ENCODE data around the gene CACNA1E. TPM values are rescaled to one million over a fixed set of nuclear protein-coding genes. Genes with fewer than 3 reads are reported as not detected.

The CACNA1E gene
- total and polyA plus RNA-seq, 2 of the 4 experiments (the other 2 are of a cell fraction), result not detected

DNA sequence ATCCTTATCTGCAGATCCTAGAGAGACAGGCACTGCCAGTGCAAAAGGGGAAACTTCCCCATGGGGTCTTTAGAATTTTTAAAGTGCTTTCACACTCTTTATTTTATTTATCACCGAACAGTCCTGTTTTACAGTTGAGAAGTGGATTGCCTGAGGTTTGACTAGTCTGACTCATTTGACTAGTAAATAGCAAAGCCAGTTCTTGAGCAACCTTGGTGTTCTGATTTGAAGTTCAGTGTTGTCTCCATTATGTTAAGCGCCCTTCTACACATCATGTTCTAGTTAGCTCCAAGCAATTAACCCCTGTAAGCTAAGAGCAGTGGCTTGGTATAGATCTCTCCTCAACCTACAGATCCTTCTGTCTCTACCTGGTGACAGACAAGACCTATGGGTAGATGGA lies 262.9 kb downstream of the CACNA1E start:
- Histone ChIP-seq H3K27me3 (ENCODE audit: control insufficient read depth, insufficient read depth, low read length) (no peaks in the 10 kb centered on the region), H3K23ac (ENCODE audit: low read depth, low read length) (no peak overlapping the region), H3K4ac (ENCODE audit: low read depth, low read length) (no peak overlapping the region), H3K9me3 (ENCODE audit: control insufficient read depth, insufficient read depth, low read length) (peaks cover 12% of the 10 kb centered on the region), H3K18ac (ENCODE audit: low read depth, low read length) (no peak overlapping the region), H2BK20ac (ENCODE audit: low read depth, low read length) (no peak overlapping the region), H3K4me1 (ENCODE audit: control insufficient read depth, insufficient read depth, low read length) (no peaks in the 10 kb centered on the region), H2AK9ac (replicated peaks; ENCODE audit: low read depth, low read length, poor library complexity) (no peak overlapping the region), H2AK5ac (ENCODE audit: low read depth, low read length) (no peak overlapping the region), H3K14ac (replicated peaks; ENCODE audit: low read depth, low read length) (no peak overlapping the region), H3K9me1 (ENCODE audit: insufficient read depth, low read length) (no peaks in the 10 kb centered on the region), H2BK5ac (ENCODE audit: low read depth, low read length, poor library complexity, severe bottlenecking) (no peak overlapping the region), H4K91ac (ENCODE audit: insufficient read depth, low read depth, low read length) (no peak overlapping the region), H2AFZ (replicated peaks; ENCODE audit: low read length, poor library complexity) (no peak overlapping the region), H2BK15ac (ENCODE audit: low read depth, low read length) (no peak overlapping the region), H4K20me1 (ENCODE audit: insufficient read depth, low read length) (no peaks in the 10 kb centered on the region), H3K4me3 (ENCODE audit: insufficient read depth, low read depth, low read length) (no peak overlapping the region), H3K27ac (ENCODE audit: insufficient read depth, low read length) (no peak overlapping the region), H3K4me2 (ENCODE audit: low read depth, low read length) (no peak overlapping the region), H2BK120ac (ENCODE audit: low read depth, low read length) (no peak overlapping the region), H4K8ac (ENCODE audit: low read depth in 2 of 2, low read length in 2 of 2) (no peak overlapping the region), H3K36me3 (ENCODE audit: control insufficient read depth, insufficient read depth, low read length) (no peaks in the 10 kb centered on the region), H3K56ac (ENCODE audit: extremely low read depth, insufficient read depth, low read length) (no peak overlapping the region), H3K9ac (ENCODE audit: low read depth, low read length) (no peak overlapping the region), H4K5ac (ENCODE audit: low read depth, low read length) (no peak overlapping the region), H3K79me1 (ENCODE audit: low read depth in 1 of 2, low read length in 2 of 2) (no peaks in the 10 kb centered on the region)
- no CpG with 5 or more reads among the region's 2 CpGs for WGBS, 2 experiments (ENCODE audit: extremely low coverage in 2 of 2, insufficient read length in 1 of 2)
- no peak for ATAC-seq (ENCODE audit: low read depth)
- POLR2A ChIA-PET (ENCODE audit: unreplicated experiment), result no interaction called here
- TF ChIP-seq RAD21 (IDR thresholded peaks at IDR 0.05; ENCODE audit: low read length) (no peak), BHLHE40 (IDR thresholded peaks at IDR 0.05; ENCODE audit: low read depth, low read length) (no peak)
- no peak for DNase-seq
- no TSS peak for BruUV-seq (replicated peaks)
- intact Hi-C loops (cut with micrococcal nuclease), result no loop called here
- in situ Hi-C loops (cut with MboI; ENCODE audit: low sequenced_read_pairs), result no loop called here
- CTCF ChIA-PET, result no interaction called here
- dilution Hi-C loops (cut with HindIII; ENCODE audit: low sequenced_read_pairs, unreplicated experiment), result no loop called here

Data from IMR-90 (cell line).